HCT116 (cell line): ENCODE data around the gene OR1F1. TPM values are rescaled to one million over a fixed set of nuclear protein-coding genes. Genes with fewer than 3 reads are reported as not detected.

Source experiments
- ATAC-seq: fragments of 200-7000 bp; cut with Tn5 transposase; 2 replicates; pipeline ENCODE4 v1.9.1; 2020; ENCODE audit warnings: mild to moderate bottlenecking, moderate library complexity
- BruUV-seq: library from RNA; stranded (reverse); fragments of 400-500 nt; replicated peaks from 2 replicates; lab custom pipeline; 2021; lab: Mats Ljungman, UMichigan
- CTCF ChIA-PET: fragments of 300-600 bp; sonication (Branson Sonifier 250); formaldehyde crosslinking; loops from one replicate; lab custom pipeline; 2021; ENCODE audit warnings: antibody characterized with exemption; lab: Charles Lee
- POLR2A ChIA-PET: fragments of 300-600, 350-600 bp; sonication (Branson Sonifier 250); formaldehyde crosslinking; loops from one replicate; lab custom pipeline; 2021; ENCODE audit warnings: antibody characterized with exemption; lab: Charles Lee
- RAD21 ChIA-PET, 2 experiments: fragments of 300-600 bp; sonication (Branson Sonifier 250); formaldehyde crosslinking; loops; one replicate each; lab custom pipeline; 2023; ENCODE audit warnings: low total read pairs in 2 of 2; ENCODE audit not compliant: uncharacterized antibody in 2 of 2, unreplicated experiment in 2 of 2, low non-redundant PET in 1 of 2; lab: Charles Lee
- DNase-seq: peaks from one replicate; pipeline ENCODE4 v3.0.0-alpha.2; 2010; ENCODE audit warnings: low read depth, low spot score
- H2AFZ ChIP-seq: fragments of 200-600 bp; shearing (Covaris generic), sonication (generic); 2 replicates; pipeline ENCODE4 v1.6.1; 2017; ENCODE audit warnings: low read depth, mixed run types, mixed read lengths, antibody characterized with exemption, low read length; ENCODE audit not compliant: poor library complexity, severe bottlenecking
- H3K27ac ChIP-seq: 2 replicates; pipeline ENCODE4 v1.5.1; 2012; ENCODE audit warnings: low read depth, low read length
- H3K27me3 ChIP-seq: fragments of 200-600 bp; sonication (generic); 2 replicates; pipeline ENCODE4 v1.6.1; 2016; ENCODE audit warnings: mixed run types, low read length, mixed read lengths; ENCODE audit not compliant: insufficient read depth
- H3K36me3 ChIP-seq, 2 experiments: fragments of 200-500 bp in 1 of 2; fragments of 200-600 bp in 1 of 2; sonication (Bioruptor generic) in 1 of 2; sonication (generic) in 1 of 2; 2 replicates each; pipeline versions ENCODE4 v1.5.1 to v1.6.1; 2014 to 2016; ENCODE audit warnings: low read length in 2 of 2, inconsistent platforms in 1 of 2, mixed read lengths in 1 of 2, mixed run types in 1 of 2; ENCODE audit not compliant: insufficient read depth in 2 of 2, control insufficient read depth in 1 of 2
- H3K4me1 ChIP-seq, 2 experiments: fragments of 200-600 bp in 1 of 2; sonication (generic) in 1 of 2; 2 replicates each; pipeline versions ENCODE4 v1.5.1 to v1.6.1; 2012 to 2017; ENCODE audit warnings: low read length in 2 of 2, inconsistent platforms in 1 of 2, mild to moderate bottlenecking in 1 of 2, mixed read lengths in 1 of 2, mixed run types in 1 of 2, moderate library complexity in 1 of 2; ENCODE audit not compliant: insufficient read depth in 2 of 2, control insufficient read depth in 1 of 2
- H3K4me2 ChIP-seq: fragments of 200-600 bp; sonication (generic); 2 replicates; pipeline ENCODE4 v1.6.1; 2017; ENCODE audit warnings: mixed run types, low read length, mixed read lengths
- H3K4me3 ChIP-seq, 2 experiments: fragments of 200-600 bp in 1 of 2; sonication (generic) in 1 of 2; replicated peaks in 1 of 2; 2 replicates each; pipeline ENCODE4 v1.5.1; 2011 to 2016; ENCODE audit warnings: low read length in 2 of 2, control low read depth in 1 of 2, low read depth in 1 of 2, mild to moderate bottlenecking in 1 of 2, mixed read lengths in 1 of 2, mixed run types in 1 of 2
- H3K79me2 ChIP-seq: fragments of 200-600 bp; sonication (generic); 2 replicates; pipeline ENCODE4 v1.6.1; 2017; ENCODE audit warnings: mild to moderate bottlenecking, mixed run types, low read length, moderate library complexity, mixed read lengths; ENCODE audit not compliant: insufficient read depth
- H3K9ac ChIP-seq: fragments of 200-600 bp; sonication (generic); 2 replicates; pipeline ENCODE4 v1.6.1; 2016; ENCODE audit warnings: low read length, mixed read lengths
- H3K9me2 ChIP-seq: fragments of 200-600 bp; sonication (generic), shearing (Covaris generic); 2 replicates; pipeline ENCODE4 v1.6.1; 2017; ENCODE audit warnings: mixed run types, mild to moderate bottlenecking, moderate library complexity; ENCODE audit not compliant: insufficient read depth
- H3K9me3 ChIP-seq, 2 experiments: fragments of 200-500 bp in 1 of 2; fragments of 200-600 bp in 1 of 2; sonication (Bioruptor generic) in 1 of 2; sonication (generic) in 1 of 2; 2 replicates each; pipeline ENCODE4 v1.6.1; 2014 to 2017; ENCODE audit warnings: low read length in 2 of 2, mixed read lengths in 2 of 2, inconsistent platforms in 1 of 2, low read depth in 1 of 2, mild to moderate bottlenecking in 1 of 2, mixed run types in 1 of 2, moderate library complexity in 1 of 2; ENCODE audit not compliant: control insufficient read depth in 1 of 2, insufficient read depth in 1 of 2
- H4K20me1 ChIP-seq: fragments of 200-600 bp; sonication (generic), shearing (Covaris generic); 2 replicates; pipeline ENCODE4 v1.6.1; 2017; ENCODE audit warnings: mixed run types, mild to moderate bottlenecking, moderate library complexity; ENCODE audit not compliant: insufficient read depth
- CBX3 ChIP-seq: IDR thresholded peaks from 2 replicates; pipeline ENCODE4 v1.6.1; 2012; ENCODE audit warnings: low read depth
- EGR1 ChIP-seq: IDR thresholded peaks from 2 replicates; pipeline ENCODE4 v1.6.1; 2012; ENCODE audit warnings: low read depth
- ELF1 ChIP-seq: IDR thresholded peaks from 2 replicates; pipeline ENCODE4 v1.6.1; 2012; ENCODE audit warnings: low read depth, borderline replicate concordance
- EZH2phosphoT487 ChIP-seq: fragments of 200-600 bp; IDR thresholded peaks from 2 replicates; pipeline ENCODE4 v1.6.1; 2018; ENCODE audit warnings: antibody characterized with exemption, borderline replicate concordance
- FOSL1 ChIP-seq: IDR thresholded peaks from 2 replicates; pipeline ENCODE4 v1.6.1; 2012; ENCODE audit warnings: low read depth
- POLR2AphosphoS5 ChIP-seq: IDR thresholded peaks from 2 replicates; pipeline ENCODE4 v1.6.1; 2011; ENCODE audit warnings: mild to moderate bottlenecking, low read depth, low read length, moderate library complexity
- RAD21 ChIP-seq: IDR thresholded peaks from 2 replicates; pipeline ENCODE4 v1.6.1; 2012; ENCODE audit warnings: low read depth, mild to moderate bottlenecking
- SIN3A ChIP-seq: IDR thresholded peaks from 2 replicates; pipeline ENCODE4 v1.6.1; 2012; ENCODE audit warnings: low read depth
- SP1 ChIP-seq: IDR thresholded peaks from 2 replicates; pipeline ENCODE4 v1.6.1; 2012; ENCODE audit warnings: low read depth
- SRF ChIP-seq: IDR thresholded peaks from 2 replicates; pipeline ENCODE4 v1.6.1; 2012; ENCODE audit warnings: low read depth
- YY1 ChIP-seq: IDR thresholded peaks from 2 replicates; pipeline ENCODE4 v1.6.1; 2011; ENCODE audit warnings: low read length, low read depth, moderate library complexity, mild to moderate bottlenecking; ENCODE audit not compliant: insufficient replicate concordance; ENCODE audit errors: extremely low read depth
- ZFX ChIP-seq: fragments of 450-650 bp; IDR thresholded peaks from 2 replicates; pipeline ENCODE4 v1.6.1; 2017
- intact Hi-C: fragments of 100-400 bp; cut with micrococcal nuclease; formaldehyde crosslinking; loops from 2 replicates; pipeline ENCODE4 v1.10.0; 2022
- total RNA-seq: library from RNA; stranded (reverse); gene quantifications from one replicate; pipeline ENCODE4 v1.2.1, GENCODE V29; 2021; ENCODE audit not compliant: unreplicated experiment
- TF ChIP-seq, protein P1 (sequence below): IDR thresholded peaks from 2 replicates; pipeline ENCODE4 v1.6.1; 2012
- TF ChIP-seq, protein P2 (sequence below), 3 experiments: fragments of 200-600 bp in 1 of 3; sonication (generic) in 1 of 3; IDR thresholded peaks in 2 of 3; conservative IDR thresholded peaks in 1 of 3; 2 replicates each; pipeline ENCODE4 v1.5.1; 2012 to 2017; ENCODE audit warnings: low read depth in 2 of 3, low read length in 2 of 3, antibody characterized with exemption in 1 of 3, borderline replicate concordance in 1 of 3, control low read depth in 1 of 3, mild to moderate bottlenecking in 1 of 3, mixed read lengths in 1 of 3, mixed run types in 1 of 3, moderate library complexity in 1 of 3; ENCODE audit not compliant: insufficient read depth in 1 of 3
- TF ChIP-seq, protein P3 (sequence below): IDR thresholded peaks from 2 replicates; pipeline ENCODE4 v1.6.1; 2012; ENCODE audit warnings: low read depth
- TF ChIP-seq, protein P4 (sequence below): IDR thresholded peaks from 2 replicates; pipeline ENCODE4 v1.6.1; 2012
- TF ChIP-seq, protein P5 (sequence below): IDR thresholded peaks from 2 replicates; pipeline ENCODE4 v1.6.1; 2011; ENCODE audit warnings: mild to moderate bottlenecking, low read length, moderate library complexity; ENCODE audit not compliant: insufficient replicate concordance; ENCODE audit errors: extremely low read depth

OR1F1 gene
- total RNA-seq, 1 experiment from 2014 or later: not detected

DNA sequence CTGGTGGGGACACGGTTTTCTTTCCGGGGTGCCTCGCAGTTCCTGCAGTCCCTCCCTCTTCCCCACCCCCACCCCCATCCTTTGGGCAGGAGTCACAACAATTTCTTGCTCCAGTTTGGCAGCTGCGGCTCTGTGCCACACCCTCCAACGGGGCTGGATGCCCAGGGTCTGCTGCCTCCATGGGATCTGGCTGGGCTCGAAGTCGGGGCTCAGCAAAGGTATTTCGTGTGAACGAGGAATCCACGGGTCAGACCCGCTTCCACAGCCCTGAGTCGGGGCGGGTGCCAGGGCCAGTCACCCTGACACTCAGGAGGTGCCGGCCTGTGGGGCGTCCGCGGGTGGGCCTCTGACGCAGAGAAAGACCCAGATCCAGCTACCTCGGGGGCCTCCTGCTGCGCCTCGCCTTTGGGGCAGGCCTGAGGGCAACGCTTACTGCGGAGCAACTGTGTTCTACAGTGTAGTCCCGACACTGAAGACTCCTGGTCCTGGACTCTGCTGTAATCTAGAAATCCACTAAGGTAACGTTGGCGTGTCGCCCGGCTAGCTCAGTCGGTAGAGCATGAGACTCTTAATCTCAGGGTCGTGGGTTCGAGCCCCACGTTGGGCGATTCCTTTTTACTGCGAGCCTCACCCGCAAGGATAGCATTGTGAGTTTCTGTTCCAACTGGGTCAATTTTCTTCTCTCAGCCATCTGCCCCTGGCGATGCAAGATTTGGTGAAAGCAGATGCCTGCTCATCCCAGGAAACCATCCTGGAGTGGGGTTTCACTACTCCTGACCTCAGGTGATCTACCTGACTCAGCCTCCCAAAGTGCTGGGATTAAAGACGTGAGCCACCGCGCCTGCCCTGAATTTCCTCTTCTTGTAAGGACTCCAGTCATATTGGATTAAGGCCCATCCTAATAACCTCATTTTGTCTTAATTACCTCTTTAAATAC is 12.6 kb upstream of the OR1F1 start:
- H3K9me2 ChIP-seq: no peaks in the 10 kb centered on the region
- POLR2A ChIA-PET: interaction anchor here (0.6 to 1.8 kb wide), 8 partner anchors 9 to 117 kb away, joined by 3 to 9 read pairs (median 3); partner anchors contain the start of gene ZNF213
- H2AFZ ChIP-seq: peak overlapping the region; percentile 97
- DNase-seq (peak; percentile 80), ATAC-seq (peak; percentile 37)
- H3K27me3 ChIP-seq: no peaks in the 10 kb centered on the region
- intact Hi-C loops: loop anchor here (2.0 to 10.0 kb wide), 2 partner anchors 25 to 121 kb away; no protein-coding TSS in a partner anchor
- H3K79me2 ChIP-seq: no peaks in the 10 kb centered on the region
- H3K27ac ChIP-seq: peak overlapping the region; percentile 38; the same call in 1 of the 2 replicates
- peak overlapping the region; percentile 18 to 46 for H3K4me3 ChIP-seq
- BruUV-seq: no TSS peak
- H3K36me3 ChIP-seq: no peaks in the 10 kb centered on the region
- CTCF ChIA-PET: interaction anchor here (1.0 to 5.6 kb wide), 6 partner anchors 8 to 24 kb away, joined by 3 to 41 read pairs (median 12); no protein-coding TSS in a partner anchor
- RAD21 ChIA-PET: no interaction called here
- peak overlapping the region; percentile 34 for H3K9ac ChIP-seq
- peaks cover 35 to 54% of the 10 kb centered on the region in 2 experiments for H3K4me1 ChIP-seq
- H3K4me2 ChIP-seq: peak overlapping the region; percentile 61
- H3K9me3 ChIP-seq: no peaks in the 10 kb centered on the region
- no peaks in the 10 kb centered on the region for H4K20me1 ChIP-seq
- TF ChIP-seq EGR1: no peak
- no peak for TF ChIP-seq SRF
- TF ChIP-seq, protein P1, sequence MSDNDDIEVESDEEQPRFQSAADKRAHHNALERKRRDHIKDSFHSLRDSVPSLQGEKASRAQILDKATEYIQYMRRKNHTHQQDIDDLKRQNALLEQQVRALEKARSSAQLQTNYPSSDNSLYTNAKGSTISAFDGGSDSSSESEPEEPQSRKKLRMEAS: no peak
- no peak for TF ChIP-seq EZH2phosphoT487
- peak; percentile 48; the same call in 1 of the 2 replicates for TF ChIP-seq POLR2AphosphoS5
- TF ChIP-seq, protein P2, sequence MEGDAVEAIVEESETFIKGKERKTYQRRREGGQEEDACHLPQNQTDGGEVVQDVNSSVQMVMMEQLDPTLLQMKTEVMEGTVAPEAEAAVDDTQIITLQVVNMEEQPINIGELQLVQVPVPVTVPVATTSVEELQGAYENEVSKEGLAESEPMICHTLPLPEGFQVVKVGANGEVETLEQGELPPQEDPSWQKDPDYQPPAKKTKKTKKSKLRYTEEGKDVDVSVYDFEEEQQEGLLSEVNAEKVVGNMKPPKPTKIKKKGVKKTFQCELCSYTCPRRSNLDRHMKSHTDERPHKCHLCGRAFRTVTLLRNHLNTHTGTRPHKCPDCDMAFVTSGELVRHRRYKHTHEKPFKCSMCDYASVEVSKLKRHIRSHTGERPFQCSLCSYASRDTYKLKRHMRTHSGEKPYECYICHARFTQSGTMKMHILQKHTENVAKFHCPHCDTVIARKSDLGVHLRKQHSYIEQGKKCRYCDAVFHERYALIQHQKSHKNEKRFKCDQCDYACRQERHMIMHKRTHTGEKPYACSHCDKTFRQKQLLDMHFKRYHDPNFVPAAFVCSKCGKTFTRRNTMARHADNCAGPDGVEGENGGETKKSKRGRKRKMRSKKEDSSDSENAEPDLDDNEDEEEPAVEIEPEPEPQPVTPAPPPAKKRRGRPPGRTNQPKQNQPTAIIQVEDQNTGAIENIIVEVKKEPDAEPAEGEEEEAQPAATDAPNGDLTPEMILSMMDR (IDR thresholded peaks at IDR 0.05 in 2 of 3, conservative IDR thresholded peaks at IDR 0.05 in 1 of 3; ENCODE audit: borderline replicate concordance in 1 of 3, insufficient read depth in 1 of 3, low read depth in 2 of 3, low read length in 2 of 3): 0 out of 6 replicates have a peak, but pooled peaks of 1 of the 3 experiments have one; percentile 2
- no peak for TF ChIP-seq ELF1
- TF ChIP-seq, protein P3, sequence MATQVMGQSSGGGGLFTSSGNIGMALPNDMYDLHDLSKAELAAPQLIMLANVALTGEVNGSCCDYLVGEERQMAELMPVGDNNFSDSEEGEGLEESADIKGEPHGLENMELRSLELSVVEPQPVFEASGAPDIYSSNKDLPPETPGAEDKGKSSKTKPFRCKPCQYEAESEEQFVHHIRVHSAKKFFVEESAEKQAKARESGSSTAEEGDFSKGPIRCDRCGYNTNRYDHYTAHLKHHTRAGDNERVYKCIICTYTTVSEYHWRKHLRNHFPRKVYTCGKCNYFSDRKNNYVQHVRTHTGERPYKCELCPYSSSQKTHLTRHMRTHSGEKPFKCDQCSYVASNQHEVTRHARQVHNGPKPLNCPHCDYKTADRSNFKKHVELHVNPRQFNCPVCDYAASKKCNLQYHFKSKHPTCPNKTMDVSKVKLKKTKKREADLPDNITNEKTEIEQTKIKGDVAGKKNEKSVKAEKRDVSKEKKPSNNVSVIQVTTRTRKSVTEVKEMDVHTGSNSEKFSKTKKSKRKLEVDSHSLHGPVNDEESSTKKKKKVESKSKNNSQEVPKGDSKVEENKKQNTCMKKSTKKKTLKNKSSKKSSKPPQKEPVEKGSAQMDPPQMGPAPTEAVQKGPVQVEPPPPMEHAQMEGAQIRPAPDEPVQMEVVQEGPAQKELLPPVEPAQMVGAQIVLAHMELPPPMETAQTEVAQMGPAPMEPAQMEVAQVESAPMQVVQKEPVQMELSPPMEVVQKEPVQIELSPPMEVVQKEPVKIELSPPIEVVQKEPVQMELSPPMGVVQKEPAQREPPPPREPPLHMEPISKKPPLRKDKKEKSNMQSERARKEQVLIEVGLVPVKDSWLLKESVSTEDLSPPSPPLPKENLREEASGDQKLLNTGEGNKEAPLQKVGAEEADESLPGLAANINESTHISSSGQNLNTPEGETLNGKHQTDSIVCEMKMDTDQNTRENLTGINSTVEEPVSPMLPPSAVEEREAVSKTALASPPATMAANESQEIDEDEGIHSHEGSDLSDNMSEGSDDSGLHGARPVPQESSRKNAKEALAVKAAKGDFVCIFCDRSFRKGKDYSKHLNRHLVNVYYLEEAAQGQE: no peak
- TF ChIP-seq FOSL1: no peak
- TF ChIP-seq, protein P4, sequence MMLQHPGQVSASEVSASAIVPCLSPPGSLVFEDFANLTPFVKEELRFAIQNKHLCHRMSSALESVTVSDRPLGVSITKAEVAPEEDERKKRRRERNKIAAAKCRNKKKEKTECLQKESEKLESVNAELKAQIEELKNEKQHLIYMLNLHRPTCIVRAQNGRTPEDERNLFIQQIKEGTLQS: no peak
- TF ChIP-seq ZFX: no peak; the same call in 1 of the 2 replicates
- no peak for TF ChIP-seq CBX3
- no peak for TF ChIP-seq RAD21
- TF ChIP-seq, protein P5, sequence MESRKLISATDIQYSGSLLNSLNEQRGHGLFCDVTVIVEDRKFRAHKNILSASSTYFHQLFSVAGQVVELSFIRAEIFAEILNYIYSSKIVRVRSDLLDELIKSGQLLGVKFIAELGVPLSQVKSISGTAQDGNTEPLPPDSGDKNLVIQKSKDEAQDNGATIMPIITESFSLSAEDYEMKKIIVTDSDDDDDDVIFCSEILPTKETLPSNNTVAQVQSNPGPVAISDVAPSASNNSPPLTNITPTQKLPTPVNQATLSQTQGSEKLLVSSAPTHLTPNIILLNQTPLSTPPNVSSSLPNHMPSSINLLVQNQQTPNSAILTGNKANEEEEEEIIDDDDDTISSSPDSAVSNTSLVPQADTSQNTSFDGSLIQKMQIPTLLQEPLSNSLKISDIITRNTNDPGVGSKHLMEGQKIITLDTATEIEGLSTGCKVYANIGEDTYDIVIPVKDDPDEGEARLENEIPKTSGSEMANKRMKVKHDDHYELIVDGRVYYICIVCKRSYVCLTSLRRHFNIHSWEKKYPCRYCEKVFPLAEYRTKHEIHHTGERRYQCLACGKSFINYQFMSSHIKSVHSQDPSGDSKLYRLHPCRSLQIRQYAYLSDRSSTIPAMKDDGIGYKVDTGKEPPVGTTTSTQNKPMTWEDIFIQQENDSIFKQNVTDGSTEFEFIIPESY: no peak
- TF ChIP-seq SP1: no peak
- TF ChIP-seq YY1: no peak
- no peak for TF ChIP-seq SIN3A
